HG02943 (cell line): ENCODE measurements around the gene MRPL39.

Experiments used
- ATAC-seq: cut with Tn5 transposase; IDR thresholded peaks from one replicate; pipeline ENCODE4 v1.9.1; 2021; ENCODE audit warnings: mild to moderate bottlenecking, low read depth, moderate library complexity; ENCODE audit not compliant: unreplicated experiment

MRPL39 gene

DNA sequence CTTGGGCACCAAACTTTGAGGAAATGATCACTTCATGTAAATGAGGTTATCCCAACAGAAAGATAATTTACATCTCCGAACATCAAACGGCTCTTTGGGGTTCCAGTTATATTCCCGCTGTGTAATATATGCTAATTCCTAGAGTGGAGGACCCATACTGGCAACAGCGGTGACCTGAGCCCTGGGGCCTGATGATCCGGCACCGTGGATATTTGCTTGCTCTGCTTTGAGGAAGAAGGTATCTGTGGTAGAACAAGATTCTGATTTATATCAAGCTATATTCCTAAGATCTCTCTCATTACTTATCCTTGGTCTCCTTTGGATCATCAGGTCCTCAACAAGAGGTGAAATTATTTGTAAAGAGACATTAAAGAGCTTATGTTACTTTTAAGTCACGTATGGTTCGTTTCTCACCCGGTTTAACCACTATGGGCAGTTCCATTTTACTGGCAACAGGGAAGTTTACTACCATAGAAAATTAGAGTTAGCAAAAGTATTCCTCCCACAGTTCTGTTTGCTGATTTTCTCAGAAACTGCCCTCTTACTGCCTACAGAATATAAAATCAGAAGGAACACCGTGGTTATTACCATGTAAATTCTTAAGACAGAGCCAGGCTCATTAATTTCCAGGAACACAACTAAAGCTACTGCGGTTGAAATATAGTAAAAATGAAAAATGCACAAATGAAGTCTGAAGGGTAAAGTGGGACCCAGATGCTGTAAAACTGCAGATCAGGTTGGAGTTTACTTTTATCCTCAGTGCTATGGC is 56.7 kb downstream of the MRPL39 start:
- ATAC-seq, result no peak

DNA sequence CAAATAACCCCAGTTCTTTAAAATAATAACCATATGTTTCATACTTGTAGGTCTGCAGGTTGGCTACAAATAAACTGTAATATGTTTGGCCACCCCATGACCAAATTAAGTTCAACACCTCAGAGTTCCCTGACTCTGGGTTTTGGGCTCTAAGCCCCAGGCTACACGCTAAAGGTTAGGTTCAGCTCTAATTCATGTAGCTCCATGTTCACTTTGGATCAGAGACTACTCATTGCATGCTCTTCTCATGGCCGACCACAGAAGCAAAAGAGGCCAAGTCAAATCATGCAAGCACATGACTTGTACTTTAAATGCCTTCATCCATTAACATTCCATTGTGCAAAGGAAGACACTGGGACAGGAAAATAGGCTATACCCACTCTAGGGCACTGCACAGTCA is 66.2 kb downstream of the MRPL39 start:
- ATAC-seq, result no peak

DNA sequence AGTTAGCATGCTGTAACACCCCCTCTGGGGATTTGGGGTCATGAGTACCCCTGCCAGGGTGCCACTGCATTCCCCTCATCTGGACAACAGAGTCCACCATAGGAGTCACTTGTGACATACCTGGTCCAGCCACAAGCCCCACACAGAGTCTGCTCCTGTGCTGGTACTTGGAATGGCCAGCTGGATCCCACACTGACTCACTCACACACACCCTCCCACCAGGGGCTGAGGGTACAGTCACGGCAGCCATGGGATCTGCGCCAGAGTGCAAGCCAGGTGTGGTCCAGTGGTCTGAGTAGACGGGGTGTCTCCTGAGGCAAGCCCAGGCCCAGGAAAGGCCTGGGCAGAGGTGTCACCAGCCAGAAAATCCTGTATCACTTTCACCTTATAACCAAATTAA is 67.7 kb downstream of the MRPL39 start:
- no peak for ATAC-seq

DNA sequence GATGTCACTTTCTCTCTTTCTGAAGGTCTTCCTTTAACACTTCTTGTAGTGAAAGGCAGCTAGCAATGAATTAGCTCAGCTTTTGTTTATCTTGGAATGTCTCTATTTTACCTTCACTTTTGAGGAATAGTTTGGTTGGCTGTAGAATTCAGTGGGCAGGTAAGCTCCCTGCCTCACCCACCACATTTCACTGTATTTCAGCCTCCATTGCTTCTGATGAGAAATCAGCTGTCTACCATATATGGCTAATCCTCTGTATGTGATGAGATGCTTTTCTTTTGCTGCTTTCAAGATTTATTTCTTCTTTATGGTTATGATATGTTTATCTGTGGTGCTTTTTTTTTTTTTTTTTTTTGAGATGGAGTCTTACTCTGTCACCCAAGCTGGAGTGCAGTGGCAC is 70.1 kb downstream of the MRPL39 start:
- no peak for ATAC-seq

DNA sequence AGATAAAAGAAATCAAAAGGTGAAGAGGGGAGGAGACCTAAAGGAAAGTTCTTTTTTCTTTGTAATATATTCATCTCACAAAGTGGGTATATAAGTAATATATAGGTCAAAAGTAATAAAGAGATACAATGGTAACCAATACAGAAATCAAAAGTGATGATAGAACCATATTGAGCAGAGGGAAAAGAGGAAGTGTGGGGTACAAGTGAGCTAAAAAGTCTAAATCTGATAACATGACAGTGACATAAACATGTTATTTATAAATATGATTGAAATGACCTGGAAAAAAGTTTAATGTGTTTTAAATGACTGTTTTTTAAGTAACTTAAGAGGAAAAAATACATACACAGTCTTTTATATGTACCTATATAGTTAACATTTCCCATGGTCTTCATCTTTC is 70.5 kb downstream of the MRPL39 start:
- no peak for ATAC-seq

DNA sequence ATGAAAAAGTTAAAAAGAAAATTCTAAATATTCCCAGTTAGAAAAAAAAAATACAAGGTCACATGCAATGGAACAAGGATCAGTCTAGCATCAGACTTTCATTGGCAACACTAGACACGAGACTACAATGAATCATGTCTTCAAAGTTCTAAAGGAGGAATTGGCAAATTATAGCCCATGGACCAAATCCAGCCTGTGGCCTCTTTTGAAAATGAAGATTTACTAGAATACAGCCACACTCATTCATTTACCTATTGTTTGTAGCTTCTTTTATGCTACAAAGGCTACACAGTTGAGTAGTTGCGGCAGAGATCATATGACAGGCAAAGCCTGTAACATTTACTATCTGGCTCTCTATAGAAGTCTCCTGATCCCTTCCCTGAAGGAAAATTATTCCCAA is 71.4 kb downstream of the MRPL39 start:
- ATAC-seq, result no peak
